HG03175 (cell line): ENCODE data around the gene HIGD1C.
"Not testable (repeated sequence)": the region's sequence is repeated elsewhere in the genome, so short reads cannot be mapped to it uniquely, and the experiment has no call there.

Experiments
- ATAC-seq: cut with Tn5 transposase; IDR thresholded peaks from one replicate; pipeline ENCODE4 v1.9.1; 2021; ENCODE audit warnings: mild to moderate bottlenecking, moderate library complexity; ENCODE audit not compliant: unreplicated experiment

Gene HIGD1C

GRCh38 chr12:50952510-50952909 is at the start of gene HIGD1C:
HIGD1C (plus strand) TSS chr12:50952544; CDS start chr12:50953999, 1,455 bp downstream.
- no peak for ATAC-seq

GRCh38 chr12:50908479-50908878 is 43.9 kb upstream of the HIGD1C start:
- not testable (repeated sequence) for ATAC-seq

DNA sequence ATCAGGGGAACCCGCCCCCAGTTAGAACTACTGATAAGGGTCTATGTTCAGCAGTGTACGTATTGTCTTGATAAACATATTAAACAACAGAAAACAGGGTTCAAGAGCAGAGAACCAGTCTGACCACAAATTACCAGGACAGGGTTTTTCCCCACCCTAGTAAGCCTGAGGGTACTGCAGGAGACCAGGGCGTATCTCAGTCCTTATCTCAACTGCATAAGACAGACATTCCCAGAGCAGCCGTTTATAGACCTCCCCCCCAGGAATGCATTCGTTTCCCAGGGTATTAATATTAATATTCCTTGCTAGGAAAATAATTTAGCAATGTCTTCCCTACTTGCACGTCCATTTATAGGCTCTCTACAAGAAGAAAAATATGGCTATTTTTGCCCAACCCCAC is 40.0 kb upstream of the HIGD1C start:
- ATAC-seq, result not testable (repeated sequence)

DNA sequence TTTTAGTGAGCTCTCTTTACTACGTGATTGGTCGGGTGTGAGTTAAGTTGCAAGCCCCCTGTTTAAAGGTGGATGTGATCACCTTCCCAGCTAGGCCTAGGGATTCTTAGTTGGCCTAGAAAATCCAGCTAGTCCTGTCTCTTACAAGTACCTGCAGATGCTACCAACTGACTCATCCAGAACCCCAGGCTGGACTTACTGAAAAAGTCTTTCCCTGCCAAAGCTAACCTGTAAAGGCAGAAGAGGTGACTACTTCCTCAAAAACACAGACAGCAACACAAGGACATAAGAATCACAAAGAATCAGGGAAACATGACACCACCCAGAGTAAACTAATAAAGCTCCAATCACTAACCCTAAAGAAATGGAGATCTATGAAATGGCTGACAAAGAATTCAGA is 39.1 kb upstream of the HIGD1C start:
- no peak for ATAC-seq

DNA sequence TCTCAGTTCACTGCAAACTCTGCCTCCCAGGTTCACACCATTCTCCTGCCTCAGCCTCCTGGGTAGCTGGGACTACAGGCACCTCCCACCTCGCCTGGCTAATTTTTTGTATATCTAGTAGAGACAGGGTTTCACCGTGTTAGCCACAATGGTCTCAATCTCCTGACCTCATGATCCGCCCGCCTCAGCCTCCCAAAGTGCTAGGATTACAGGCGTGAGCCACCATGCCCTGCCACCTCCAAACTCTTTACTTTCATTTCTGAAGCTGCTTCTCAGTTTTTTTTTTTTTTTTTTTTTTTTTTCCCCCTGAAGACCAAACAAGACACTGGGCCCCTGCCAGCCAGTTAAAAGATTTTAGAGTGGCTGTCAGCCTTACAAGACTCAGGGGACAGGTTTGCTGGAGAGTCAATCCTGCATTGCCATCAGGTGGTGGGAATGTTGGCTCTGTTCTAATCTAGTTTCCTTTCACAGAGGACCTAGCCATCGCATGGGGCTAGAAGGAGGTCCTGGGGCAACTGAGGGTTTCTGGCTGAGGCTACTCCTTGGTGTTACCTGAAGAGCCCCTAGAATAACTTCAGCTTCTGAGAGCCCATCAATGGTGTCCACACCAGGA is 37.4 kb upstream of the HIGD1C start:
- ATAC-seq, result no peak

DNA sequence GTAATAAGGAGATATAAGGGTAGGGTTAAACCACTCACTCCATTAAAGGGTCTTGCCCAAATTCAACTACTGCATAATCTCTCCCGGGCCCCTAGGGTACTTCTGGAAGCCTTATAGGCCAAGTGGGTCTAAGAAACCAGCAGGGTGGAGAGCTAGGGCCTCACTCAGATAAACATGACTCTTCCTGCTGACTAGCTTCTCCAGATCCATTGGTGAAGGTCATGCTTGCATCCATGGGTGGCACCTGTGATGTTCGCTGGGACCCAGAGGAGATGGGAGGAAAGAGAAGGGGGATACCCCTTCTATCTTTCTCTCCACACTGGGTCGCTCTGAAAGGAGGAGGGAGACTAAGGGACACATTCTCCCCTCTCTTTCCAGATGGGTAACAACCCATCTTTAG is 36.1 kb upstream of the HIGD1C start:
- no peak for ATAC-seq

GRCh38 chr12:50918584-50919316 is 33.6 kb upstream of the HIGD1C start:
- ATAC-seq, result no peak

GRCh38 chr12:50922820-50923219 is 29.5 kb upstream of the HIGD1C start:
- ATAC-seq, result no peak

- ATAC-seq, result no peak
Observed at GRCh38 chr12:50923361-50924130, 28.8 kb upstream of the HIGD1C start.

GRCh38 chr12:50924131-50924438 is 28.3 kb upstream of the HIGD1C start:
- no peak for ATAC-seq

DNA sequence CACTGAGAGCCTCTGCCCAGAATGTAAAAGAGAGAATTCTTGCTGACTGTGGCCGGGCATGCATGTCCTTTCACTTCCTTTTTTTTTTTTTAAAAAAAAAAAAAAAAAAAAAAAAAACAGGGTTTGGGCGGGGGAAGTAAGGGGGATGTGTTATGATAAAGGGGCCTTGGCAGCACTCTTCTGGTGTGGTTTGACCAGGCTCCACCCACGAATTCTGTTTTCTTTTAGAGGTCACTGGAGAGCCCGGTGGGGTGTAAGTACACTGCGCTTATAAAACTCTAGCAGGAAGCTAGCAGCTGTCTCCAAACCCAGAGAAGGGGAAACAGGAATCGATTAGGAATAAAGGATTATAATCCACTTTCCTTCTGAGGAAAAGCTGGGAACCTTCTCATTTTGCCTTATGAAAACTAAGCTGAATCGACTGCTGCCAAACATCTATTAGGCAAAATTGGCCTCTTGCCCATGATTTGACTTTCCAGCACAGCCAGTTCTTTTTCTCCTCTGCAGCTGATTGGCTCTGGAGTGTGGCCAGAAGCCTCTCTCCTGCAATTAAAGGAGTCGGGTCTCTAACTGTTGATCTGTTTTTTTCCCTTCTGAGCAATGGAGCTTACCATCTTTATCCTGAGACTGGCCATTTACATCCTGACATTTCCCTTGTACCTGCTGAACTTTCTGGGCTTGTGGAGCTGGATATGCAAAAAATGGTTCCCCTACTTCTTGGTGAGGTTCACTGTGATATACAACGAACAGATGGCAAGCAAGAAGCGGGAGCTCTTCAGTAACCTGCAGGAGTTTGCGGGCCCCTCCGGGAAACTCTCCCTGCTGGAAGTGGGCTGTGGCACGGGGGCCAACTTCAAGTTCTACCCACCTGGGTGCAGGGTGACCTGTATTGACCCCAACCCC is 27.7 kb upstream of the HIGD1C start:
- ATAC-seq, result peak; percentile 86

GRCh38 chr12:50925342-50925651 is 27.0 kb upstream of the HIGD1C start:
- ATAC-seq, result no peak

DNA sequence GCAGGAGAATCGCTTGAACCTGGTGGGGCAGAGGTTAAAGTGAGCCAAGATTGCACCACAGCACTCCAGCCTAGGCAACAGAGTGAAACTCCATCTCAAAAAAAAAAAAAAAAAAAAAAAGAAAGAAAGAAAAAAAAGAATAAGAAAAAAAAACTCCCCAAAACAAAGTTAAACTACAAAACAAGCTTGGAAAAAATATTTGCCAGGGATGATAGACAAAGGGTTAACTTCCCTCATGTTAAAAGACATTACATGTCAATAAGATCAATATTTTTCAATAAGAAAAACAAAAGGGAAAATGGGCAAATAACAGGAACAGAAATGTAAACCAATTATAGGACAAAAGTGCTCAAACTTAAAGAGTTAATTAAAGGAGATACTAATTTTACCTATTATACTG is 26.4 kb upstream of the HIGD1C start:
- no peak for ATAC-seq

DNA sequence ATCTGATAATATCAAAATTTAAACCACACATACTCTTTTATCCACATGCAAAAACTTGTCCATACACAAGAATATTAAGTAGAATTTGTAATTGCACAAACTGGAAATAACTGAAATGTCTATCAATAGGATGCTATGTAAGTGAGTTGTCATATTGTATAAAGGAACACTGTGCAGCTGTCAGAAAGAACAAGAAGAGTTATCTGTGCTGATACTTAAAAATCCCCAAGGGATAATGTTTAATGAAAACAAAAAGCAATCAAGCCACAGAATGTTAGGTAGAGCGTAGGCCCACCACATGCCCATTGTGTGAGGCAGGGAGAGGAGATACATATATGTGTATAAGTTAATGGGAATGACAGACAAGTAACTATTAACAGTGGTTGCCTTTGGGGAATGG is 25.9 kb upstream of the HIGD1C start:
- ATAC-seq, result no peak

DNA sequence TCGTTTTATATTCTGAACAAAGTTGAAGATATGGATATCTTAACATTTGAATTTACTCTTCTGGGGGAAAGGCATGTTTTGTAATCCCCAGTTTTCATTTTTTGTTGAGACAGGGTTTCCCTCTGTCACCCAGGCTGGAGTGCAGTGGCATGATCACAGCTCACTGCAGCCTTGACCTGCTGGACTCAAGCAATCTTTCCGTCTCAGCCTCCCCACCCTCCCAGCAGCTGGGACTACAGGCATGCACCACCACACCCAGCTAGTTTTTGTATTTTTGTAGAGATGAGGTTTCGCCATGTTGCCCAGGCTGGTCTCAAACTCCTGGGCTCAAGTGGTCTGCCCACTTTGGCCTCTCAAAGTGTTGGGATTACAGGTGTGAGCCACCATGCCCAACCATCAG is 25.4 kb upstream of the HIGD1C start:
- ATAC-seq, result not testable (repeated sequence)

- no peak for ATAC-seq
Observed at GRCh38 chr12:50927356-50927755, 25.0 kb upstream of the HIGD1C start.

- ATAC-seq, result no peak
Observed at GRCh38 chr12:50927766-50928224, 24.5 kb upstream of the HIGD1C start.

GRCh38 chr12:50928392-50928791 is 24.0 kb upstream of the HIGD1C start:
- ATAC-seq, result no peak

DNA sequence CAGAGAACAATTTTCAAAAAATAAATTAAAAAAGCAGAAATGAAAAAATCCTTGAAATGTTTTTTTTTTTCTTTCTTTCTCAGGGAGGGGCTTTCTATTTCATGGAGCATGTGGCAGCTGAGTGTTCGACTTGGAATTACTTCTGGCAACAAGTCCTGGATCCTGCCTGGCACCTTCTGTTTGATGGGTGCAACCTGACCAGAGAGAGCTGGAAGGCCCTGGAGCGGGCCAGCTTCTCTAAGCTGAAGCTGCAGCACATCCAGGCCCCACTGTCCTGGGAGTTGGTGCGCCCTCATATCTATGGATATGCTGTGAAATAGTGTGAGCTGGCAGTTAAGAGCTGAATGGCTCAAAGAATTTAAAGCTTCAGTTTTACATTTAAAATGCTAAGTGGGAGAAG is 22.5 kb upstream of the HIGD1C start:
- no peak for ATAC-seq

DNA sequence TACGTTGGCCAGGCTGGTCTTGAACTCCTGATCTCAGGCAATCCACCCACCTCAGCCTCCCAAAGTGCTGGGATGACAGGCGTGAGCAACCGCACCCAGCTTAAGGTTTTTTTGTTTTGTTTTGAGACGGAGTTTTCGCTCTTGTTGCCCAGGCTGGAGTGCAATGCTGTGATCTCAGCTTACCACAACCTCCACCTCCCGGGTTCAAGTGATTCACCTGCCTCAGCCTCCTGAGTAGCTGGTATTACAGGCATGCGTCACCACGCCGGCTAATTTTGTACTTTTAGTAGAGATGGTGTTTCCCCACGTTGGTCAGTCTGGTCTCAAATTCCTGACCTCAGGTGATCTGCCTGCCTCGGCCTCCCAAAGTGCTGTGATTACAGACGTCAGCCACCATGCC is 21.9 kb upstream of the HIGD1C start:
- not testable (repeated sequence) for ATAC-seq

DNA sequence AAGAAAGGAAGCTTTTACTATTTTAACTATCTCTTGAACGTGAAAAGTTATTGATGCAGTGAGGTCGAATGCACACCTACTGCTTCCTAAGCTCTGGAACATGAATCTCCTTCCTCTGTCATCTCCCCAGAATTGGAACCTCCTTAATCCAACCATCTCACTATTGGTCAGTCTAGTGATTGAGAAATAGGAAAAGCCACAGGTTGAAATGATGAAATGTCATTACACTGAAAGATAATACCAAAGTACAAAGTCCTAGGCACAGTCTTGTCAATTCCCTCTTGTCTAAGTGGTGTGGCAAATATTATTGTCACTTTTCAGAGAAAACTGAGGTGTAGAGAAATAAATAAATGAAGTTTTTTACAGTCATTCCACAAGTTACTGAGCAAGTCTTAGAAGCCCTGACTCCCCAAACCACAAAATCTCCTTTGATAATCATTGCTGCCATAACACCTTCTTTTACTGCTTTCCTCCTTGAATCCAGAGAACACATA is 19.5 kb upstream of the HIGD1C start:
- ATAC-seq, result no peak
